ENCODE results near the gene MAGEF1. TPM values are rescaled to one million over a fixed set of nuclear protein-coding genes. Genes with fewer than 3 reads are reported as not detected.
A peak's percentile ranks its signal among the peaks of the same experiment; 100 is the strongest.

Gene MAGEF1
- total RNA-seq, 4 donors from 2014 or later, result 48.8 to 70.8 (median 63.5) TPM

DNA sequence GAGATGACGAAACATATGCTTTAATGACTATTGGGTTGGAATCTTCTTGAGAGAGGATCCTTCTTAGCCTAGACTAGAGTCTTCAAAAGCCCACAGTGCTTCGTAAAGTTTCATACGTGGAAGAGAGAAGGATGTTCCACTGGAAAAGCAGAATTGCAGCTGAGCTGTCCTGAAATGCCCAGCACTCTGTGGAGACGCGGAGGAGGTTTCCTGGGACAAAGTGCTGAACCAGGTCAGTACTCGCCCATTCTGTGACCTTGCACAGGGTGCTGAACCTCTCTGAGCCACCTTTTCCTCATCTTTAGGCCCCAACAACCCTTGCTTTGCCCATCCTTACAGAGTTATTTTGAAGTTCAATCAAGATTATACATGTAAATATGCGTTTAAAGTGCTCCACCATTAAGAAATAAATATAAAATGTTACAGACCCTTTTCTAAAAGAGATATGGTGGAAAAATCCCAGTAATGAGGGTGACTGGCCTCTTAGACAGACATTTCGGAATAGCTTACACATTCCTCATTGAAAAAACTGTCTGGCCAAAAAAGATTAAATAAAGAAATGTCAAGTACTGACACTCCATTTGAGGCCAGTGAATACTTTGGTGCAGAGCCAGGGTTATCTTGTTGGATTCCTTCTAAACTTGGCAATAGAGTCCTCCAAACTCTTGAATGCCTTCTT lies 4.2 kb upstream of the MAGEF1 start:
- Histone ChIP-seq H3K4me3 (replicated peaks in 1 of 3) (no peak overlapping the region), H3K9me3 (no peaks in the 10 kb centered on the region), H3K4me1 (peaks cover 13 to 18% of the 10 kb centered on the region in 2 donors), H3K36me3 (no peaks in the 10 kb centered on the region), H3K27ac (peak overlapping the region in 2 of 3 donors; percentile 32 to 49), H3K27me3 (no peaks in the 10 kb centered on the region)
- 67 to 75% methylated on average over 8 of the region's 8 CpGs for WGBS, 2 donors
- intact Hi-C loops (cut with DNase I), result no loop called here
- DNase-seq, result no peak
- TF ChIP-seq POLR2A (IDR thresholded peaks at IDR 0.05), result no peak
- TF ChIP-seq, protein P1, sequence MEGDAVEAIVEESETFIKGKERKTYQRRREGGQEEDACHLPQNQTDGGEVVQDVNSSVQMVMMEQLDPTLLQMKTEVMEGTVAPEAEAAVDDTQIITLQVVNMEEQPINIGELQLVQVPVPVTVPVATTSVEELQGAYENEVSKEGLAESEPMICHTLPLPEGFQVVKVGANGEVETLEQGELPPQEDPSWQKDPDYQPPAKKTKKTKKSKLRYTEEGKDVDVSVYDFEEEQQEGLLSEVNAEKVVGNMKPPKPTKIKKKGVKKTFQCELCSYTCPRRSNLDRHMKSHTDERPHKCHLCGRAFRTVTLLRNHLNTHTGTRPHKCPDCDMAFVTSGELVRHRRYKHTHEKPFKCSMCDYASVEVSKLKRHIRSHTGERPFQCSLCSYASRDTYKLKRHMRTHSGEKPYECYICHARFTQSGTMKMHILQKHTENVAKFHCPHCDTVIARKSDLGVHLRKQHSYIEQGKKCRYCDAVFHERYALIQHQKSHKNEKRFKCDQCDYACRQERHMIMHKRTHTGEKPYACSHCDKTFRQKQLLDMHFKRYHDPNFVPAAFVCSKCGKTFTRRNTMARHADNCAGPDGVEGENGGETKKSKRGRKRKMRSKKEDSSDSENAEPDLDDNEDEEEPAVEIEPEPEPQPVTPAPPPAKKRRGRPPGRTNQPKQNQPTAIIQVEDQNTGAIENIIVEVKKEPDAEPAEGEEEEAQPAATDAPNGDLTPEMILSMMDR (IDR thresholded peaks at IDR 0.05), result no peak

GRCh38 chr3:184713521-184713920 lies 1.7 kb upstream of the MAGEF1 start:
- Histone ChIP-seq H3K27me3 (no peaks in the 10 kb centered on the region), H3K4me1 (peaks cover 23 to 31% of the 10 kb centered on the region in 2 donors), H3K9me3 (no peaks in the 10 kb centered on the region), H3K27ac (no peak overlapping the region), H3K4me3 (replicated peaks in 1 of 3) (no peak overlapping the region), H3K36me3 (no peaks in the 10 kb centered on the region)
- no peak for TF ChIP-seq POLR2A (IDR thresholded peaks at IDR 0.05)
- TF ChIP-seq, protein P1 (IDR thresholded peaks at IDR 0.05), result no peak
- 92 to 97% methylated on average over 2 of the region's 2 CpGs for WGBS, 2 donors
- no peak for DNase-seq
- intact Hi-C loops (cut with DNase I), result no loop called here

DNA sequence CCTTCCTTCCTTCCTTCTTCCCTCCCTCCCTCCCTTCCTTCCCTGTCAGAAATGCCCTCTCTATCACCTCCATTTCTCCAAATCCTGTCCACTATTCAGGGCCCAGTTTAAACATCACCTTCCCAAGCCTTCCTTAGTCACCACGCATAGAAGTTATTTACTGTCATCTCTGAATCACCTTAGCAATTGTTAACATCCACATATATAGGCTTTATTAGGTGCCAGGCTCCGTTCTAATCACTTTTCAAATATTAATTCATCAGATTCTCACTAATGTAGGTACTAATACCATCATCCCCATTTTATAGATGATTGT lies 1.1 kb upstream of the MAGEF1 start:
- H3K4me3 ChIP-seq (replicated peaks in 1 of 3), result no peak overlapping the region
- no peaks in the 10 kb centered on the region for H3K27me3 ChIP-seq
- DNase-seq, result no peak
- H3K27ac ChIP-seq, result no peak overlapping the region
- TF ChIP-seq POLR2A (IDR thresholded peaks at IDR 0.05), result no peak
- TF ChIP-seq, protein P1 (IDR thresholded peaks at IDR 0.05), result no peak
- no peaks in the 10 kb centered on the region for H3K36me3 ChIP-seq
- H3K9me3 ChIP-seq, result no peaks in the 10 kb centered on the region
- WGBS, 2 donors, result 88 to 93% methylated on average over 2 of the region's 2 CpGs
- intact Hi-C loops (cut with DNase I), result no loop called here
- H3K4me1 ChIP-seq, result peaks cover 23 to 31% of the 10 kb centered on the region in 2 donors

GRCh38 chr3:184712248-184713039 lies 580 bp upstream of the MAGEF1 start:
- H3K27me3 ChIP-seq, result no peaks in the 10 kb centered on the region
- intact Hi-C loops (cut with DNase I), result no loop called here
- H3K36me3 ChIP-seq, result no peaks in the 10 kb centered on the region
- peak overlapping the region; percentile 81 to 97 (median 92) for H3K4me3 ChIP-seq (replicated peaks in 1 of 3)
- peaks cover 23 to 31% of the 10 kb centered on the region in 2 donors for H3K4me1 ChIP-seq
- DNase-seq, result no peak
- H3K27ac ChIP-seq, result peak overlapping the region; percentile 91 to 98 (median 95)
- WGBS, 2 donors, result 11% methylated on average over 16 of the region's 16 CpGs
- H3K9me3 ChIP-seq, result no peaks in the 10 kb centered on the region
- TF ChIP-seq, protein P1 (IDR thresholded peaks at IDR 0.05), result no peak
- TF ChIP-seq POLR2A (IDR thresholded peaks at IDR 0.05), result no peak
